Right ventricle myocardium inferior (tissue), 1 donor: ENCODE measurements around the gene AIP. TPM values are rescaled to one million over a fixed set of nuclear protein-coding genes. Genes with fewer than 3 reads are reported as not detected.

ENCODE experiments used
- ATAC-seq: fragments of 200-7000 bp; cut with Tn5 transposase; one replicate; pipeline ENCODE4 v1.9.1; 2020; ENCODE audit warnings: mild to moderate bottlenecking, moderate library complexity
- DNase-seq: peaks from one replicate; pipeline ENCODE4 v3.0.0; 2021; ENCODE audit errors: missing footprints
- intact Hi-C: fragments of 100-400 bp; cut with DNase I; formaldehyde crosslinking; loops from one replicate; pipeline ENCODE4 v1.11.0; 2022
- total RNA-seq: library from RNA; stranded (reverse); fragmentation: NEBNext Ultra II Directional; extraction: Animal tissue kit (Norgen Biotek cat#: 25700); gene quantifications from one replicate; pipeline ENCODE4 v1.2.1, GENCODE V29; 2021
- donor health status: DM: no; HTN: yes; CAD: no; lungs with severe emphysema.

AIP gene
- total RNA-seq, 1 donor from 2014 or later, result 57.4 TPM

DNA sequence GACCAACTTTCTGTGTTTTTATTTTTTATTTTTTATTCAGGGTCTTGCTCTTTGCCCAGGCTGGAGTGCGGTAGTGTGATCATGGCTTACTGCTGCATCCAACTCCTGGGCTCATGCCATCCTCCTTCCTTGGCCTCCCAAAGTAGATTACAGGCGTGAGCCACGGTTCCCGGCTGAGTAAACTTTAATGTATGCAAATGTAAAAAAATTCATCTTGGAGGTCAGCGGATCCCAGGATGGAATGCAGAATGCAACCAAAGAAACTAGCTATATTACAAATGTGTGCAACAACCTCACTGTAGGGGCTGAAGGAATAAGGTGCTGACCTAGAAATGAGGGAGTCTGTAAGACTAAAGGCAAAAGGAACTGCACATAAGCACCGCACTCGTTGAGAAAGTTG is 31.3 kb downstream of the AIP start:
- DNase-seq (no peak), ATAC-seq (no peak)
- intact Hi-C loops, result no loop called here

DNA sequence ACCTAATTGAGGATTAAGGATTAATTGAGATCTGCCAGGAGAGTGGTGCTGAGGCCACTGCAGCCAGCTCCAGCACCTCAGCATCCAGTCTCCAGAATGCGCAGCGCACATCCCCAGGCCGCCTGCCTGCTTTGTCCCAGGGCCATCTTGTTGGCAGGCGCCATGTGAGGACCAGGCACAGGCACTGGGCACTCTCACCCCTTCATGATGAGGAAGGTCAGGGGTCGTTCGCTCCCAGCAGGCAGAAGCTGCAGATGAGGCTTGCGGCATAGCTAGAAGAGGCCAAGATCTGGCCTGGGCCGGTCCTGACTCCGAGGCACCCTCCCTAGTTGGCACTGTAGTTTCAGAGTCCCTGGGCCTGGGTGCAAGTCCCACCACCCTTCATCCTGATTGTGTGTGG is 34.0 kb downstream of the AIP start:
- ATAC-seq (no peak), DNase-seq (no peak)
- intact Hi-C loops, result no loop called here

GRCh38 chr11:67517784-67518552 is 35.1 kb downstream of the AIP start:
- DNase-seq, result no peak
- intact Hi-C loops, result no loop called here
- ATAC-seq, result no peak

DNA sequence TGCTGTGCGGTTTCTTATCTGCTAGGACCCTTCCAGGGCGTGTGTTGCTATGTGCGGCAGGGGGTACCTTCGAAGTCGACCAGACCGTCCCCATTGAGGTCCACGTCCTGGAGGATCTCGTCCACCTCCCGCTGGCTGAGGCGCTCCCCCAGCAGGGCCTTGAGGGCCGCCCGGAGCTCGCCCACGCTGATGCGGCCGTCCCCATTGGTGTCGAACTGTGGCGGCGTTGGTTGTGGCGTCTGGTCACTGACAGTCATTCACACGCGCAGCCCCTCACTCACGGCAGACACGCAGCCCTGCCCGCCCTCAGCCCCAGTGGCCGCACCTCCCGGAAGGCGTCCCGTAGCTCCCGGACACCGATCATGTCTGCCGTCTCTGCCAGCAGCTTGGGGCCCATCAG is 36.9 kb downstream of the AIP start:
- intact Hi-C loops, result no loop called here
- ATAC-seq (no peak), DNase-seq (no peak)

DNA sequence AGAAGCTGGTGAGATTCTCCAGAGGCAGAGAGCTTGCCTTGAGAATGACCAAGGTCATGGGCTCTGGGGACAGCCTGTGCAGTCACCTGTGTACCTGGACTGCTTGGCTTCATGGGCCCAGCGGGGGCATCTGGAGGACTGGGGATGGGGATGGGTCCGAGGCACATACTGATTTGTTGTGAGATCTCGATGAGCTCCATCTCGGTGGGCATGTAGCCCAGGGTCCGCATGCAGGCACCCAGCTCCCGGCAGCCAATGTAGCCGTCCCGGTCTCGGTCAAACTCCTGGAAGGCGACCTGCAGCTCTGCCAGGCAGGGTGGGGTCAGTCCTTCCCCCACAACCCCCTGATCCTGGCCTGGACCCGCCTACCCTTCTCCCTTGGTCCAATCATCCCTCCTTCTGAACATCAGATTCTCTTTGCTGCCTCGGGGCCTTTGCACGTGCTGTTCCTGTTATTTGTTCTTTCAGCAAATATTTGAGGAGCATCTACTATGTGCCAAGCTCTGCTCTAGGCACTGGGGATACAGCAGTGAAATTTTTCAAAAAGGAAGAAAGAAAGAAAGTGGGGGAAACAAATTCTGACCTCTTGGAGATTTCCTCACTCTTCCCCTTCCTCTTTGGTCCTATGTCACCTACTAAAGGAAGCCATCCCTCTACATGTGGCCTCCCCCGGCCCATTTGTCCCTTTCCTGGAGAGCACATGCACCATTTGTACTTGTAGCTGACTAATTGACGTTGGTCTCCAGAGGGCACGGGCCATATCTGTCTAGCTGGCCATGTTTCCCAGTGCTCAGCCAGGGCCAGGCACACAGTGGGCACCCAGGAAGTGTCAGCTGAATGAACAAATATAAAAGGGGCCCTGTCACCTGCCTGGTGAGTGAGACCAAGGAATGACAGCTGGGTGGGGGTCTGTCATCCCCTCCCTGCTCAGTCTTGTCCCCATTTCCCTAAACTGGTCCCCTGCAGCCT is 38.3 kb downstream of the AIP start:
- DNase-seq (no peak), ATAC-seq (no peak)
- intact Hi-C loops, result no loop called here

DNA sequence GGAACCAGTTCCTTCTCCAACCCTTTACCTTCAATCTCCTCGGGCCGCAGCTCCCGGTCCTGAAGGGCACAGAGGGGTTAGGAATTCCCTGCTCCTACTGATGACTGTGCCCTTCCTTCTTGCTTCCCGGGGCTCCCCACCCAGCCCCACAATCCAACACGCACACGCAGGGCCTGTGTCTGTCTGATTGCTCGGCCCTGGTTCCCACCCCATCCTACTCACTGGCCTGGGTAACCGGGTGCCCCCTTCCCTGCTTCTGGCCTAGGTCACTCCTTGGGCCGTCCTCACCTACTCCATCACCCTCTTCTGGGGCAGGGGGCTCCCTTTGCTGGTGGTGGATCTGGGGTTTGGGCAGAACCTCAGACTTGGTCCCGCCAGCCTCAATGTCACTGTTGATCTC is 39.1 kb downstream of the AIP start:
- intact Hi-C loops, result no loop called here
- DNase-seq (no peak), ATAC-seq (no peak)

GRCh38 chr11:67522338-67522737 is 39.5 kb downstream of the AIP start:
- no peak for DNase-seq
- intact Hi-C loops, result no loop called here
- no peak for ATAC-seq

DNA sequence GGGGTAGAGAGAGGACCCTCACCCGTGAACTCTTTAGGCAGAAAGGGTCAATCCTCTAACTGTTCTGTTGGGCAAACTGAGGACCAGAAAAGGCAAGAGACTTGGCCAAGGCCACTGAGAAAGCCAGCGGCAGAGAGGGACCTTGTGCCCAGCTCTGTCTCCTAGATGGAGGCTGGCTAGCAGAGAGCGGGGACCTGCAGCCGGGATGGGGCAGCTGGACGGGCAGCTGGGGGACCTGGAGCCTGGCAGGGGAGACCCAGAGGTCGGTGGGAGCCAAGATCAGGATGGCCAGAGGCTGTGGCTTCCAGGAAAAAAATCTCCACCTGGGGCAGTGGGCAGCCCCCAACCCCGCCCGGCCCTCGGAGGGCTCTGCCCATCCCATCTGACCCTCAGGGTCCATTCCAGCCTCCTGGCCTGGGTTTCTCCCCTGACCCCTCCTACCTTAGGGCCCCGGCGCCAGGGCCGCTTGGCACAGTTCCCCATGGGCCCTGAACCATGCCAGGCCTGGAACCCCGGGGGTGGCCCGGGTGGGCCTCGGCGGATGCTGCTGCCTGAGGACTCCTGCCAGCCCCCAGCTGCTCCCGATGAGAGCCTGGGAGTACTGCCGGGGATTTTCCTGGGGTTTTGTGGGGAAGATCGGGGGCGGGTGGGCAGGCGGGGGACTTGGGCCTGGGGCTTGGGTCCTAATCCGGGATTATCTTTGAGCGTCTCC is 40.2 kb downstream of the AIP start, which contains the start of gene CABP2:
CABP2 (minus strand) TSS at position 603 of the 712 bp plus-strand sequence; CDS start at position 483, 120 bp downstream.
- ATAC-seq, result no peak
- DNase-seq, result no peak
- intact Hi-C loops, result no loop called here

GRCh38 chr11:67523556-67524479 is 41.0 kb downstream of the AIP start:
- DNase-seq, result no peak
- intact Hi-C loops, result no loop called here
- no peak for ATAC-seq

DNA sequence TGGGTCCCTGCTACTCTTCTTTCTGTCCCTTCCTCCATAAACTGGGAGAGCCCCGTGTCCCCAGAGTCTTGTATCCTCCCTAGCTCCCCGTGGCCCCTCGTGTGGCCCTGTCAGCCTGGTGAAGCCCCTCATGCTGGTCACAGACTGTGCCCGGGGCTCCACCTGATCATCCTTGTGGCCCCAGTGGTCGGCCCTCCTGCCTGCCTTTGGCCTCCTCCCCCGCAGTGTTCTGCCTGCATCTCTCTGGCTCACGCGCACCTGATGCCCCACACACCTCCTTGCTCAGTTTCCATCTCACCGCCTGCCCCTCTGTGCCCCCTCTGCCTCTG is 41.6 kb downstream of the AIP start:
- intact Hi-C loops, result no loop called here
- ATAC-seq (no peak), DNase-seq (no peak)

- intact Hi-C loops, result no loop called here
- DNase-seq (no peak), ATAC-seq (no peak)
These were observed 42.6 kb downstream of the AIP start for GRCh38 chr11:67525275-67525976.

- no peak for DNase-seq
- no peak for ATAC-seq
These were observed 45.5 kb downstream of the AIP start for GRCh38 chr11:67528376-67528775.

GRCh38 chr11:67530282-67530592 is 47.4 kb downstream of the AIP start:
- ATAC-seq, result no peak
- intact Hi-C loops, result no loop called here
- no peak for DNase-seq

More at GRCh38 chr11:67528376-67528775, 45.5 kb downstream of the AIP start:
- intact Hi-C loops, result no loop called here

- intact Hi-C loops, result no loop called here
- DNase-seq (no peak), ATAC-seq (no peak)
These were observed 50.1 kb downstream of the AIP start for GRCh38 chr11:67532889-67533288.

GRCh38 chr11:67534070-67534679 is 51.3 kb downstream of the AIP start:
- ATAC-seq, result no peak
- intact Hi-C loops, result no loop called here
- no peak for DNase-seq

GRCh38 chr11:67535561-67535960 is 52.7 kb downstream of the AIP start:
- no peak for ATAC-seq
- DNase-seq, result no peak
- intact Hi-C loops, result no loop called here

DNA sequence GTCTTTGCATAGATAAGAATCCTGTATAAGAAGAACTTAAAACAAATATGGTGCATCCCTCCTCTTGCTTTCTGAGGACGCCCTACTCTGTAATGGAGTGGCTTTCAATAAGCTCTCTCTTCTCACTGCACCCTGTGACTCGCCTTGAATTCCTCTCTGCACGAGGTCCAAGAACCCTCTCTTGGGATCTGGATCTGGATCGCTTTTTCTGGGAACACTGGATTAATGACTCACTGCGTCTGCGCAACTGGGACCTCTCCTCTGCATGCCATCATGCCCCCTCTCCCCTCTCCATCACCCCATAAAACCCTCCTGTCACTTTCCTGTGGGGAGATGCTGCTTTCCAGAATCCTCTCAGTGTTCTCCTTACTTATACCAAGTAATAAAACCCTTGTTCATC is 55.5 kb downstream of the AIP start:
- DNase-seq, result no peak
- intact Hi-C loops, result no loop called here
- ATAC-seq, result no peak
